ENCODE results near the gene SLC2A3. TPM values are rescaled to one million over a fixed set of nuclear protein-coding genes. Genes with fewer than 3 reads are reported as not detected.
"Not testable (repeated sequence)": the region's sequence is repeated elsewhere in the genome, so short reads cannot be mapped to it uniquely, and the experiment has no call there.

Gene SLC2A3
- total RNA-seq, 1 donor from 2014 or later = 80.3 TPM

GRCh38 chr12:7961395-7962178, 25.6 kb upstream of the SLC2A3 start:
- DNase-seq (ENCODE audit: extremely low spot score, unreplicated experiment) = no peak
- no peaks in the 10 kb centered on the region for H3K9me3 Mint-ChIP-seq (ENCODE audit: unreplicated experiment)
- H3K27me3 Mint-ChIP-seq (ENCODE audit: unreplicated experiment) = no peaks in the 10 kb centered on the region
- no peaks in the 10 kb centered on the region for H3K36me3 Mint-ChIP-seq (ENCODE audit: unreplicated experiment)
- peak overlapping the region; percentile 87 for H3K27ac Mint-ChIP-seq (ENCODE audit: unreplicated experiment)
- H3K4me1 Mint-ChIP-seq (ENCODE audit: unreplicated experiment) = peaks cover 26% of the 10 kb centered on the region
- H3K4me3 Mint-ChIP-seq (ENCODE audit: unreplicated experiment) = peak overlapping the region; percentile 83
- TF ChIP-seq CTCF (IDR thresholded peaks at IDR 0.05) = no peak

GRCh38 chr12:7959701-7960121, 23.7 kb upstream of the SLC2A3 start:
- DNase-seq (ENCODE audit: extremely low spot score, unreplicated experiment) = no peak
- H3K9me3 Mint-ChIP-seq (ENCODE audit: unreplicated experiment) = no peaks in the 10 kb centered on the region
- H3K27me3 Mint-ChIP-seq (ENCODE audit: unreplicated experiment) = no peaks in the 10 kb centered on the region
- peak overlapping the region; percentile 83 for H3K4me3 Mint-ChIP-seq (ENCODE audit: unreplicated experiment)
- H3K27ac Mint-ChIP-seq (ENCODE audit: unreplicated experiment) = peak overlapping the region; percentile 87
- TF ChIP-seq CTCF (IDR thresholded peaks at IDR 0.05) = no peak
- no peaks in the 10 kb centered on the region for H3K36me3 Mint-ChIP-seq (ENCODE audit: unreplicated experiment)
- peaks cover 26% of the 10 kb centered on the region for H3K4me1 Mint-ChIP-seq (ENCODE audit: unreplicated experiment)

DNA sequence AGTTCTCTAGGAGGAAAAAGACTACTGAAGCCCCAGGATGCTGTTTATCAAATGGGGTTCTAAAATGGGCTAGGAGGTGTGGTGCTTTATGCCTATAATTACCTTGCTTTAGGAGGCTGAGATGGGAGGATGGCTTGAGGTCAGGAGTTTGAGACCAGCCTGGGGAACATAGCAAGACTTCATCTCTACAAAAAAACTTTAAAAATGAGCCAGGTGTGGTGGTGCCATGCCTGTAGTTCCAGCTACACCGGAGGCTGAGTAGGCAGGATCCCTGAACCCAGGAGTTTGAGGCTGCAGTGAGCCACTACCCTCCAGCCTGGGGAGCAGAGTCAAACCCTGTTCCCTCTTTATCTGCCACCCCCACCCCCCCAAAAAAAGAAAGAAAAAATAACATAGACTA, 23.3 kb upstream of the SLC2A3 start:
- DNase-seq (ENCODE audit: extremely low spot score, unreplicated experiment) = no peak
- Mint-ChIP-seq H3K4me3 (ENCODE audit: unreplicated experiment) (no peak overlapping the region), H3K4me1 (ENCODE audit: unreplicated experiment) (peaks cover 26% of the 10 kb centered on the region), H3K27me3 (ENCODE audit: unreplicated experiment) (no peaks in the 10 kb centered on the region), H3K36me3 (ENCODE audit: unreplicated experiment) (no peaks in the 10 kb centered on the region), H3K9me3 (ENCODE audit: unreplicated experiment) (no peaks in the 10 kb centered on the region), H3K27ac (ENCODE audit: unreplicated experiment) (no peak overlapping the region)
- TF ChIP-seq CTCF (IDR thresholded peaks at IDR 0.05) = no peak

DNA sequence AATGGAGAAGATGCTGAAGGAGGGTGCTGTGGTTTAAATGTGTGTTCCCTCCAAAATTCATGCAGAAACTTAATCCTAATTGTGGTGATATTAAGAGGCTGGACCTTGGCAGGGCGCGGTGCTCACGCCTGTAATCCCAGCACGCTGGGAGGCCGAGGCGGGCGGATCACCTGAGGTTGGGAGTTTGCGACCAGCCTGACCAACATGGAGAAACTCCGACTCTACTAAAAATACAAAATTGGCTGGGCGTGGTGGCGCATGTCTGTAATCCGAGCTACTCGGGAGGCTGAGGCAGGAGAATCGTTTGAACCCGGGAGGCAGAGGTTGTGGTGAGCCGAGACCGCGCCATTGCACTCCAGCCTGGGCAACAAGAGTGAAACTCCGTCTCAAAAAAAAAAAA, 18.9 kb upstream of the SLC2A3 start:
- not testable (repeated sequence) for H3K4me3 Mint-ChIP-seq (ENCODE audit: unreplicated experiment); DNase-seq (ENCODE audit: extremely low spot score, unreplicated experiment); H3K27ac Mint-ChIP-seq (ENCODE audit: unreplicated experiment); H3K9me3 Mint-ChIP-seq (ENCODE audit: unreplicated experiment); H3K36me3 Mint-ChIP-seq (ENCODE audit: unreplicated experiment); H3K27me3 Mint-ChIP-seq (ENCODE audit: unreplicated experiment)
- peaks cover 13% of the 10 kb centered on the region for H3K4me1 Mint-ChIP-seq (ENCODE audit: unreplicated experiment)

- H3K36me3 Mint-ChIP-seq (ENCODE audit: unreplicated experiment) = not testable (repeated sequence)
Observed at GRCh38 chr12:7954418-7954817, 18.4 kb upstream of the SLC2A3 start.

DNA sequence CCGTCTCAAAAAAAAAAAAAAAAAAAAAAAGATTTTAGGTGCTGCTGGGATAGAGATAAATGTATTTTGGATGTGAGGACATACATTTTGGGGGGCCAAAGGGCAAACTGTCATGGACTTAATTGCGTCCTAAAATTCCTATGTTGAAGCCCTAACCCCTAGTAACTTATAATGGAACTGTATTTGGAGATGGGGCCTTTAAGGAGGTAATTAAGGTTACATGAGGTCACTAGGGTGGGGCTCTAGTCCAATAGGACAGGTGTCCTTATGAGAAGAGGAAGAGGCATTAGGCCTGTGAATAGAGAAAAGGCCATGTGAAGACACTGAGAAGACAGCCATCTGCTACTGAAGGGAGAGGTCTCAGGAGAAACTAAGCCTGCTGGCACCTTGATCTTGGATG, 17.9 kb upstream of the SLC2A3 start:
- H3K27ac Mint-ChIP-seq (ENCODE audit: unreplicated experiment); DNase-seq (ENCODE audit: extremely low spot score, unreplicated experiment); H3K4me3 Mint-ChIP-seq (ENCODE audit: unreplicated experiment); H3K9me3 Mint-ChIP-seq (ENCODE audit: unreplicated experiment); H3K4me1 Mint-ChIP-seq (ENCODE audit: unreplicated experiment); H3K36me3 Mint-ChIP-seq (ENCODE audit: unreplicated experiment); H3K27me3 Mint-ChIP-seq (ENCODE audit: unreplicated experiment): not testable (repeated sequence)

More at GRCh38 chr12:7954418-7954817, 18.4 kb upstream of the SLC2A3 start:
- H3K4me3 Mint-ChIP-seq (ENCODE audit: unreplicated experiment); H3K27ac Mint-ChIP-seq (ENCODE audit: unreplicated experiment); DNase-seq (ENCODE audit: extremely low spot score, unreplicated experiment); H3K4me1 Mint-ChIP-seq (ENCODE audit: unreplicated experiment); H3K9me3 Mint-ChIP-seq (ENCODE audit: unreplicated experiment); H3K27me3 Mint-ChIP-seq (ENCODE audit: unreplicated experiment): not testable (repeated sequence)
